IPS-18a (cell line): ENCODE data around the gene UPK1A.

ENCODE experiments used
- H3K27ac ChIP-seq: one replicate; pipeline ENCODE4 v1.5.1; 2013; ENCODE audit warnings: low read length
- H3K27me3 ChIP-seq: one replicate; pipeline ENCODE4 v1.6.1; 2013; ENCODE audit warnings: mild to moderate bottlenecking, low read length; ENCODE audit not compliant: control insufficient read depth, insufficient read depth
- H3K36me3 ChIP-seq: one replicate; pipeline ENCODE4 v1.6.1; 2013; ENCODE audit warnings: low read depth, low read length; ENCODE audit not compliant: control insufficient read depth
- H3K4me1 ChIP-seq: one replicate; pipeline ENCODE4 v1.6.1; 2013; ENCODE audit warnings: low read depth, low read length; ENCODE audit not compliant: control insufficient read depth
- H3K4me3 ChIP-seq: one replicate; pipeline ENCODE4 v1.5.1; 2013; ENCODE audit warnings: low read length
- H3K9ac ChIP-seq: one replicate; pipeline ENCODE4 v1.6.1; 2013; ENCODE audit warnings: mild to moderate bottlenecking, low read length, moderate library complexity
- H3K9me3 ChIP-seq: one replicate; pipeline ENCODE4 v1.6.1; 2013; ENCODE audit warnings: low read depth, low read length; ENCODE audit not compliant: control insufficient read depth

The UPK1A gene

GRCh38 chr19:35695895-35696422 is 29.6 kb downstream of the UPK1A start:
- H3K9me3 ChIP-seq: no peaks in the 10 kb centered on the region
- no peak overlapping the region for H3K9ac ChIP-seq
- no peak overlapping the region for H3K4me3 ChIP-seq
- H3K27ac ChIP-seq: no peak overlapping the region
- peaks cover 3% of the 10 kb centered on the region for H3K4me1 ChIP-seq
- H3K36me3 ChIP-seq: no peaks in the 10 kb centered on the region
- no peaks in the 10 kb centered on the region for H3K27me3 ChIP-seq

DNA sequence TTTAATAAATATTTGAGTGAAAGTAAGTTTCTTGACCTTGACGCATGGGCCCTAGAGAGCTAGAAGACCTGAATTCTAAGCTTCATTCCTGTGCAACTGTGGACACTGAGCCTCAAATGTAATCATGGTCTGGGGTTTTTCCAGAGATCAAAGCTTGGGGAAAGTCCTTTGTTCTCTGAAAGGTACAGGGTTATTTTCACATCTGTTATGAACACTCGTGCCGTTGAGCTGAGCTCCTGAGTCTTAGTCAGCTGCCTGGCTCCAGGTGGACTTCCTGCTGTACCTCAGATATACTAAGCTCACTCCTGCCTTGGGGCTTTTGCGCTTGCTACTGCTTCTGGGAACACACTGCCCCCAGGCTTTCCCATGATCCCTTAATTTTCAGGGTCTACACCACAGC is 30.5 kb downstream of the UPK1A start:
- Histone ChIP-seq H3K27ac (no peak overlapping the region), H3K9ac (no peak overlapping the region), H3K27me3 (no peaks in the 10 kb centered on the region), H3K36me3 (no peaks in the 10 kb centered on the region), H3K9me3 (no peaks in the 10 kb centered on the region), H3K4me3 (no peak overlapping the region), H3K4me1 (peaks cover 3% of the 10 kb centered on the region)

- H3K27ac ChIP-seq: no peak overlapping the region
- peaks cover 30% of the 10 kb centered on the region for H3K27me3 ChIP-seq
- H3K9ac ChIP-seq: no peak overlapping the region
- peak overlapping the region; percentile 70 for H3K4me3 ChIP-seq
- no peaks in the 10 kb centered on the region for H3K9me3 ChIP-seq
- H3K4me1 ChIP-seq: no peaks in the 10 kb centered on the region
- H3K36me3 ChIP-seq: no peaks in the 10 kb centered on the region
Measured at GRCh38 chr19:35702223-35703012, 36.1 kb downstream of the UPK1A start.

DNA sequence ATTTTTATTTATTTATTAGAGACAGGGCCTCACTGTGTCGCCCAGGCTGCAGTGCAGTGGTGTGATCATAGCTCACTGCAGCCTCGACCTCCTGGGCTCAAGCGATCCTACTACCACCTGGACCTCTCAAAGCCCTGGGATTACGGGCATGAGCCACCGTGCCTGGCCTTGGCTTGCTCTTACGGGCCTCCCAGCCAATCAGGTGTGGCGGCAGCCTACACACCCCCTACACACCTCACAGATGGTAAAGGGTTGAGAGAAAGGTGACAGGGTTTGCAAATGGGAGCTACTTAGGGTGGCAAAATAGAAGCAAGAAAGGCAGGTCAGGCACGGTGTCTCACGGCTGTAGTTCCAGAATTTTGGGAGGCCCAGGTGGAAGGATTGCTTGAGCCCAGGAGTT is 37.0 kb downstream of the UPK1A start:
- H3K4me1 ChIP-seq: no peaks in the 10 kb centered on the region
- H3K4me3 ChIP-seq: no peak overlapping the region
- H3K36me3 ChIP-seq: no peaks in the 10 kb centered on the region
- peaks cover 30% of the 10 kb centered on the region for H3K27me3 ChIP-seq
- no peak overlapping the region for H3K27ac ChIP-seq
- H3K9ac ChIP-seq: no peak overlapping the region
- no peaks in the 10 kb centered on the region for H3K9me3 ChIP-seq

DNA sequence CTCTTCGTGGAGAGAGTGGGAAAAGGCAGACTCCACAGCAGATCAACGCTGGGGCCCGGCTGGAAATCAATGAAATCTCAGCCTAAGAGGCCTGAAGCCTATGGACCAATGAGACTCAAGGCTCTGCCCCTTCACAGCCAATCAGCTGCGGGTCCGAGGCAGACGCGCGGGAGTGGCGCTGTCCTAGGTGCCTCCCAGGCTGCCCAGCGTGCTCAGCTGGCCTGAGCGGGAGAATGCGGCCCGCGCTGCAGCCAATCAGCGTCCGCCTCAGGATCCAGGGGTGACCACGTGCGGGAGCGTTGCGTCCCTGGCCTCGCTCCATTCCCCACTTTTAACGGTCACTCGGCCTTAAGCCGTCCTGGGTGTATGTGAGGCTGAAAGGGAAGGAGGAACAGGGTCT is 37.9 kb downstream of the UPK1A start, which contains the start of gene ZBTB32:
Gene ZBTB32, plus strand, starts transcription at position 341 of the 400 bp plus-strand sequence. CDS start 10,069 bp downstream, outside the sequence.
- H3K9me3 ChIP-seq: no peaks in the 10 kb centered on the region
- H3K27ac ChIP-seq: no peak within 1 kb of the TSS
- no peaks in the 10 kb centered on the region for H3K36me3 ChIP-seq
- no peak within 1 kb of the TSS for H3K4me3 ChIP-seq
- peaks cover 30% of the 10 kb centered on the region for H3K27me3 ChIP-seq
- no peaks in the 10 kb centered on the region for H3K4me1 ChIP-seq
- H3K9ac ChIP-seq: no peak within 1 kb of the TSS

DNA sequence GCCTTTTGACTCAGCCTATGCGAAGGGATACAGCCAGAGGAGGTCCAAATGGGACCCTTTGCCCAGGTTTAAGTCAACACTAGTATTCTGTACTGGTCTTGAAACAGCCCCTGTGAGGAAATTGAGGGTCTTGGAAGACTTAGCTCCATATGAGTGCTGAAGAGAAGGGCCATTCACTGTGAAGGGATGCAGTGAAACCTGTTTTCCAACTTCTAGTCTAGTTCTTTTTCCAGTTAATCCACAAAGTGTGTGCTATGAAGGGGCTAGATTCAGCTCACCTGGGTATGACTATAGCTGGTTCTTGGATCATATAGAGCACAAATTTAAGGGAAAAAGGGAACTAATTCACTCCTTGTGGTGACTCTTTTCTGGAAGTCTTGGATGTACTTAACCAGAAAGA is 42.1 kb downstream of the UPK1A start:
- Histone ChIP-seq H3K4me3 (no peak overlapping the region), H3K27me3 (peaks cover 21% of the 10 kb centered on the region), H3K4me1 (no peaks in the 10 kb centered on the region), H3K27ac (no peak overlapping the region), H3K9me3 (no peaks in the 10 kb centered on the region), H3K9ac (no peak overlapping the region), H3K36me3 (no peaks in the 10 kb centered on the region)

- Histone ChIP-seq H3K4me3 (no peak overlapping the region), H3K9me3 (no peaks in the 10 kb centered on the region)
Measured at GRCh38 chr19:35710784-35711723, 44.7 kb downstream of the UPK1A start.

GRCh38 chr19:35712567-35713505 is 46.5 kb downstream of the UPK1A start:
- H3K4me3 ChIP-seq: no peak overlapping the region
- H3K4me1 ChIP-seq: peaks cover 16% of the 10 kb centered on the region
- no peak overlapping the region for H3K9ac ChIP-seq
- H3K36me3 ChIP-seq: no peaks in the 10 kb centered on the region
- peaks cover 4% of the 10 kb centered on the region for H3K27me3 ChIP-seq
- H3K27ac ChIP-seq: no peak overlapping the region
- H3K9me3 ChIP-seq: no peaks in the 10 kb centered on the region

More at GRCh38 chr19:35710784-35711723, 44.7 kb downstream of the UPK1A start:
- Histone ChIP-seq H3K27ac (no peak overlapping the region), H3K4me1 (peaks cover 16% of the 10 kb centered on the region), H3K27me3 (peaks cover 4% of the 10 kb centered on the region), H3K36me3 (no peaks in the 10 kb centered on the region), H3K9ac (no peak overlapping the region)

DNA sequence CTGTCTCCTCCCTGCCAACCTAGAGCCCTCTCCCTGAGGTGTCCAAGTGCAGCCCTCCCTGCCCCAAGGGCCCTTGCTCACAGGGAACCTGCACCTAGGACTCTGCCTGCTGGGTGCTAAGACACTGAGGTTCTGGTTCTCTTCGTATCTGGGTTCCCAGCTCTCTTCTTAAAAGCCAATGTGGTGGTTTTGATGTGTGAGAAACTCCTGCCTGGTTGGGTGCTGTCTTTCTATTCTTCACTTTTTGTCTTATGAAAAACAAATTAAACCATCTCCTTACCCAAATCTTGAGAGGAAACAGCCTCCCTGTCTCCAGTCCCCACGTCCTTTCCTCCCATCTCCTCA is 47.2 kb downstream of the UPK1A start:
- no peaks in the 10 kb centered on the region for H3K36me3 ChIP-seq
- peaks cover 4% of the 10 kb centered on the region for H3K27me3 ChIP-seq
- H3K4me1 ChIP-seq: peaks cover 16% of the 10 kb centered on the region
- H3K9ac ChIP-seq: no peak overlapping the region
- H3K9me3 ChIP-seq: no peaks in the 10 kb centered on the region
- H3K4me3 ChIP-seq: no peak overlapping the region
- no peak overlapping the region for H3K27ac ChIP-seq

GRCh38 chr19:35713904-35714495 is 47.7 kb downstream of the UPK1A start:
- Histone ChIP-seq H3K9ac (no peak overlapping the region), H3K9me3 (no peaks in the 10 kb centered on the region), H3K27ac (no peak overlapping the region), H3K4me3 (no peak overlapping the region), H3K36me3 (no peaks in the 10 kb centered on the region), H3K27me3 (peaks cover 4% of the 10 kb centered on the region), H3K4me1 (peaks cover 16% of the 10 kb centered on the region)
